ELF-1 (cell line): ENCODE measurements around the gene OSBPL9.
"Not testable (repeated sequence)": the region's sequence is repeated elsewhere in the genome, so short reads cannot be mapped to it uniquely, and the experiment has no call there.

Source experiments
- DNase-seq: peaks from one replicate; pipeline ENCODE4 v3.0.0-alpha.2; 2016; ENCODE audit warnings: low read depth, low spot score

The OSBPL9 gene

GRCh38 chr1:51635615-51636014, 18.7 kb downstream of the OSBPL9 start:
- DNase-seq = no peak

GRCh38 chr1:51636191-51636590, 19.3 kb downstream of the OSBPL9 start:
- DNase-seq = no peak

- DNase-seq = no peak
Measured at GRCh38 chr1:51636764-51637522, 20.1 kb downstream of the OSBPL9 start.

GRCh38 chr1:51638350-51638749, 21.5 kb downstream of the OSBPL9 start:
- DNase-seq = no peak

GRCh38 chr1:51639694-51640093, 22.8 kb downstream of the OSBPL9 start:
- no peak for DNase-seq

GRCh38 chr1:51641096-51641495, 24.2 kb downstream of the OSBPL9 start:
- no peak for DNase-seq

- peak; percentile 53 for DNase-seq
Measured at GRCh38 chr1:51642739-51643142, 25.8 kb downstream of the OSBPL9 start.

GRCh38 chr1:51643362-51643761, 26.5 kb downstream of the OSBPL9 start:
- no peak for DNase-seq

- no peak for DNase-seq
Measured at GRCh38 chr1:51644020-51644419, 27.1 kb downstream of the OSBPL9 start.

GRCh38 chr1:51644533-51645197, 27.8 kb downstream of the OSBPL9 start:
- DNase-seq = no peak

GRCh38 chr1:51646592-51646991, 29.7 kb downstream of the OSBPL9 start:
- not testable (repeated sequence) for DNase-seq

- peak; percentile 80 for DNase-seq
Measured at GRCh38 chr1:51648180-51649109, 31.6 kb downstream of the OSBPL9 start.

GRCh38 chr1:51649593-51650091, 32.8 kb downstream of the OSBPL9 start:
- no peak for DNase-seq

GRCh38 chr1:51650198-51650597, 33.3 kb downstream of the OSBPL9 start:
- no peak for DNase-seq

- DNase-seq = no peak
Measured at GRCh38 chr1:51651552-51651942, 34.7 kb downstream of the OSBPL9 start.

- DNase-seq = no peak
Measured at GRCh38 chr1:51652599-51652998, 35.7 kb downstream of the OSBPL9 start.

GRCh38 chr1:51653127-51653526, 36.2 kb downstream of the OSBPL9 start:
- no peak for DNase-seq

GRCh38 chr1:51654000-51654399, 37.1 kb downstream of the OSBPL9 start:
- no peak for DNase-seq

GRCh38 chr1:51656374-51656773, 39.5 kb downstream of the OSBPL9 start:
- DNase-seq = no peak

GRCh38 chr1:51660580-51660979, 43.7 kb downstream of the OSBPL9 start:
- DNase-seq = no peak

- DNase-seq = no peak
Measured at GRCh38 chr1:51661081-51661518, 44.2 kb downstream of the OSBPL9 start.

- no peak for DNase-seq
Measured at GRCh38 chr1:51663105-51663504, 46.2 kb downstream of the OSBPL9 start.
